Subcutaneous abdominal adipose tissue (tissue), 5 donors: Measurements from ENCODE around the gene CHST11.

Experiments
- H3K27ac ChIP-seq: one replicate; pipeline ENCODE4 v1.7.0; 2013; ENCODE audit warnings: low read depth, mild to moderate bottlenecking, inconsistent platforms, low read length, moderate library complexity
- H3K27me3 ChIP-seq, 5 donors: one replicate each; pipeline ENCODE4 v1.7.0; 2013; ENCODE audit warnings: low read length in 5 of 5, inconsistent platforms in 1 of 5; ENCODE audit not compliant: control insufficient read depth in 5 of 5, insufficient read depth in 4 of 5
- H3K36me3 ChIP-seq, 5 donors: one replicate each; pipeline ENCODE4 v1.7.0; 2013; ENCODE audit warnings: low read length in 5 of 5; ENCODE audit not compliant: control insufficient read depth in 5 of 5, insufficient read depth in 5 of 5
- H3K4me1 ChIP-seq, 5 donors: one replicate each; pipeline ENCODE4 v1.7.0; 2013; ENCODE audit warnings: low read length in 5 of 5, mild to moderate bottlenecking in 3 of 5, moderate library complexity in 1 of 5; ENCODE audit not compliant: control insufficient read depth in 5 of 5, insufficient read depth in 5 of 5
- H3K4me3 ChIP-seq, 5 donors: one replicate each; pipeline ENCODE4 v1.7.0; 2013; ENCODE audit warnings: low read length in 5 of 5, low read depth in 1 of 5
- H3K9ac ChIP-seq, 5 donors: one replicate each; pipeline ENCODE4 v1.7.0; 2013; ENCODE audit warnings: low read length in 5 of 5, mild to moderate bottlenecking in 4 of 5, moderate library complexity in 3 of 5
- H3K9me3 ChIP-seq, 5 donors: one replicate each; pipeline ENCODE4 v1.7.0; 2013; ENCODE audit warnings: low read length in 5 of 5; ENCODE audit not compliant: control insufficient read depth in 5 of 5
- donor health status: healthy.
- donor health status: healthy.
- donor health status: healthy.
- donor health status: healthy.
- donor health status: healthy.

CHST11 gene

GRCh38 chr12:104426926-104427546, 29.7 kb upstream of the CHST11 start:
- no peak overlapping the region for H3K4me3 ChIP-seq
- no peak overlapping the region for H3K27ac ChIP-seq
- H3K9me3 ChIP-seq = peaks cover 0 to 3% (median 0%) of the 10 kb centered on the region in 5 donors
- no peak overlapping the region for H3K9ac ChIP-seq
- no peaks in the 10 kb centered on the region for H3K36me3 ChIP-seq
- H3K4me1 ChIP-seq = no peaks in the 10 kb centered on the region
- no peaks in the 10 kb centered on the region for H3K27me3 ChIP-seq

- Histone ChIP-seq H3K27ac (no peak overlapping the region), H3K9ac (no peak overlapping the region), H3K36me3 (no peaks in the 10 kb centered on the region), H3K4me1 (no peaks in the 10 kb centered on the region), H3K27me3 (peaks cover 0 to 2% (median 0%) of the 10 kb centered on the region in 5 donors), H3K4me3 (no peak overlapping the region), H3K9me3 (peaks cover 0 to 3% (median 0%) of the 10 kb centered on the region in 5 donors)
These were observed 29.2 kb upstream of the CHST11 start for GRCh38 chr12:104427547-104427938.

DNA sequence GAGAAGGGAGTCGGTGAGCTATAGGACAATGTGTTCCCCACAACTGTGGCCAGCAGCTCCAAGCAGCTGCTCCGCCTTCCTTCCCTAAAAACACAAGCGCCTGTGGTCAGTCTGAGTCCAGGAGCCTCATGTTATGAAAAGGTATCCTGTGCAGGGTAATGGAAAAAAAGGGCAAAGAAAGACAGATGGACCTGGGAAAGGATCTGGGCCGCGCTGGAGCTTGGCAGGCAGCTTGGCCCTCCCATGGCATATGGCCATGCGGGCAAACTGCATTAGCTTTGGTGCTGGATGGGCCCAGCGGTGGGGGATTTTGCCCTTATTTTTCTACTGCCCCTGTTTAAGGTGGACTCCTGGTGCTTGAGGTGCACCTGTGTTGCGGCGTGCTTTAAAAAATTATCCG, 23.7 kb upstream of the CHST11 start:
- Histone ChIP-seq H3K9me3 (peaks cover 0 to 3% (median 0%) of the 10 kb centered on the region in 5 donors), H3K9ac (no peak overlapping the region), H3K4me3 (no peak overlapping the region), H3K4me1 (no peaks in the 10 kb centered on the region), H3K27me3 (peaks cover 0 to 12% (median 4%) of the 10 kb centered on the region in 5 donors), H3K36me3 (no peaks in the 10 kb centered on the region), H3K27ac (no peak overlapping the region)

DNA sequence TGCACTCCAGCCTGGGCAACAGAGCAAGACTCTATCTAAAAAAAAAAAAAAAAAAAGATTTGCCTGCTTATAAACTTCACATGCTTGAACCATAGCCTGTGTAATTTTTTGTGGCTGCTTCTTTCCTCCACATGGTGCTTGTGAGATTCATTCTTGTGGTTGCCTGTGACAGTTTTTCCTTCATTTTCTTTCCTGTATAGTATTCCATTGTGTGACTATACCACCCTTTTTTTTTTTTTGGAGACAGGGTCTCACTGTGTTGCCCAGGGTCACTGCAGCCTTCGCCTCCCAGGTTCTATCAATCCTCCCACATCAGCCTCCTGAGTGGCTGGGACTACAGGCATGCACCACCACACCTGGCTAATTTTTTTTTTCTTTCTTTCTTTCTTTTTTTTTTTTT, 22.6 kb upstream of the CHST11 start:
- Histone ChIP-seq H3K4me3 (no peak overlapping the region), H3K27me3 (peaks cover 0 to 12% (median 4%) of the 10 kb centered on the region in 5 donors), H3K4me1 (no peaks in the 10 kb centered on the region), H3K9me3 (no peaks in the 10 kb centered on the region), H3K27ac (no peak overlapping the region), H3K36me3 (no peaks in the 10 kb centered on the region), H3K9ac (no peak overlapping the region)

- Histone ChIP-seq H3K4me1 (no peaks in the 10 kb centered on the region), H3K27me3 (peaks cover 0 to 12% (median 4%) of the 10 kb centered on the region in 5 donors), H3K27ac (no peak overlapping the region), H3K4me3 (no peak overlapping the region), H3K9me3 (no peaks in the 10 kb centered on the region), H3K36me3 (no peaks in the 10 kb centered on the region), H3K9ac (no peak overlapping the region)
These were observed 21.6 kb upstream of the CHST11 start for GRCh38 chr12:104435175-104435574.

GRCh38 chr12:104435765-104436164, 21.0 kb upstream of the CHST11 start:
- Histone ChIP-seq H3K36me3 (no peaks in the 10 kb centered on the region), H3K4me3 (no peak overlapping the region), H3K27ac (no peak overlapping the region), H3K27me3 (peaks cover 0 to 12% (median 4%) of the 10 kb centered on the region in 5 donors), H3K9ac (no peak overlapping the region), H3K9me3 (no peaks in the 10 kb centered on the region), H3K4me1 (no peaks in the 10 kb centered on the region)

DNA sequence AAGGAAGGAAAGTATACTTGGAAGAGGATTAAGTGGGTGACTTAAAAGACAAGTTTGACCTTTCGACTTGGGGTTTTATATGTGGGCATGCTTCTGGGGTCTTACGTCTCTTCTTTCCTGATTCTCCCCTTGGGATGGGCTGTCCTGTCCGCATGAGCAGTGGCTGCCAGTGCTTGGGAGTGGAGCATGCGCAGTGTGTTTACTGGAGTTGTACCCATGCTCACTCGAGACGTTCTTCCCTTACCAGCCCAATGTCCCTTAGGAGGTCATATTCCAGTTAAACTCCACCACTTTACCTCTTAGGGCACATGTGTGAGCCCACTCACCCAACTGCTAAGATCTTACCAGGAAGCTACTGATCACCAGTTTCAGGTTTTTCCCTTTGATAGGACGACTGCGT, 20.0 kb upstream of the CHST11 start:
- Histone ChIP-seq H3K4me1 (no peaks in the 10 kb centered on the region), H3K27ac (no peak overlapping the region), H3K36me3 (no peaks in the 10 kb centered on the region), H3K9ac (no peak overlapping the region), H3K9me3 (no peaks in the 10 kb centered on the region), H3K4me3 (no peak overlapping the region), H3K27me3 (peaks cover 0 to 12% (median 4%) of the 10 kb centered on the region in 5 donors)

- peaks cover 0 to 4% (median 4%) of the 10 kb centered on the region in 5 donors for H3K27me3 ChIP-seq
- no peaks in the 10 kb centered on the region for H3K4me1 ChIP-seq
- no peak overlapping the region for H3K27ac ChIP-seq
- no peak overlapping the region for H3K9ac ChIP-seq
- no peaks in the 10 kb centered on the region for H3K9me3 ChIP-seq
- no peak overlapping the region for H3K4me3 ChIP-seq
- H3K36me3 ChIP-seq = no peaks in the 10 kb centered on the region
These were observed 18.6 kb upstream of the CHST11 start for GRCh38 chr12:104438134-104438533.

GRCh38 chr12:104439137-104439536, 17.6 kb upstream of the CHST11 start:
- no peaks in the 10 kb centered on the region for H3K36me3 ChIP-seq
- peaks cover 0 to 4% (median 4%) of the 10 kb centered on the region in 5 donors for H3K27me3 ChIP-seq
- no peak overlapping the region for H3K27ac ChIP-seq
- no peak overlapping the region for H3K4me3 ChIP-seq
- no peaks in the 10 kb centered on the region for H3K4me1 ChIP-seq
- no peaks in the 10 kb centered on the region for H3K9me3 ChIP-seq
- H3K9ac ChIP-seq = no peak overlapping the region

GRCh38 chr12:104443008-104443407, 13.7 kb upstream of the CHST11 start:
- H3K27me3 ChIP-seq = no peaks in the 10 kb centered on the region
- H3K36me3 ChIP-seq = no peaks in the 10 kb centered on the region
- H3K9ac ChIP-seq = no peak overlapping the region
- peaks cover 0 to 7% (median 0%) of the 10 kb centered on the region in 5 donors for H3K9me3 ChIP-seq
- no peak overlapping the region for H3K4me3 ChIP-seq
- no peaks in the 10 kb centered on the region for H3K4me1 ChIP-seq
- H3K27ac ChIP-seq = no peak overlapping the region
